HT-29 (cell line): ENCODE data around the gene LDB2. TPM values are rescaled to one million over a fixed set of nuclear protein-coding genes. Genes with fewer than 3 reads are reported as not detected.

ENCODE experiments used
- DNase-seq: peaks from one replicate; pipeline ENCODE4 v3.0.0-alpha.2; 2015; ENCODE audit warnings: low spot score
- total RNA-seq: library from RNA; depleted of rRNA; stranded (reverse); fragments of >200 nt; shearing (Covaris generic); gene quantifications from 2 replicates; pipeline ENCODE4 v1.2.3, GENCODE V29; 2014

The LDB2 gene
- total RNA-seq, 1 experiment from 2014 or later = not detected

DNA sequence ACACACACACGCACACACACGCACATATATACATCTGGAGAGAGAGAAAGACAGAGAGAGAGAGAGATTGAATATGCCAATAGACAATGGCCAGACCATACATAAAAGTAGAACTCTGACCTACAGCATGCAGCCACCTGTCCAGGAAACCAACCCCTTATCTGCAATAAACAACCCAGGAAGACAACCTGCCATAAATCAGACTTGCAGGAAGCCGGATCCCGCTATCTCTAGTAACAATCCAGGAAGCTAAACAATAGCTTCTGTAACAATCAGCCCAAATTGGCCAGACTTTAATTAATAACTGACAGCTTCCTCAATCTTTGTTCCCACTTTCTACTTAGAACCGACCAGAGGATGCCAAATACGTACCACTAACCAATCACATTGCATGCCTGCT, 173.2 kb downstream of the LDB2 start:
- DNase-seq = no peak

DNA sequence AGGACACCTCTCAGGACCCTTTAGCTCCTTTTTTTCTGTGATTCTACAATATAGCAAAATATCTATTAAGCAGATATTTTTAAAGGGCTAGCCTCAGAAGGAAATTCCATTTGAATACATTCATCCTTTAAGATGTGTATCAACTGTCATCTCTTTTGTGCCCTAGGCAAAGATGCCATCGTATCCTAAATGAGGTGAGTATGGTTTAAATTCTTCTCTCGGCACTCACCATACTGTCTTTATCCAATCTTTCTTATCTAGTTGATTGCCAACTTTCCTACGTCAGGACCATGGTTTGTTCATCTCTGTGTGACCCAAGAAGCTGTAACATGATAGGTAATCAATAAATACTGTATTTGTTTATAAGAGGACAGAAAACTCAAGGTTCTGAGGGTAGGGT, 176.0 kb downstream of the LDB2 start:
- DNase-seq = no peak

GRCh38 chr4:16721613-16722291, 176.7 kb downstream of the LDB2 start:
- DNase-seq = no peak

DNA sequence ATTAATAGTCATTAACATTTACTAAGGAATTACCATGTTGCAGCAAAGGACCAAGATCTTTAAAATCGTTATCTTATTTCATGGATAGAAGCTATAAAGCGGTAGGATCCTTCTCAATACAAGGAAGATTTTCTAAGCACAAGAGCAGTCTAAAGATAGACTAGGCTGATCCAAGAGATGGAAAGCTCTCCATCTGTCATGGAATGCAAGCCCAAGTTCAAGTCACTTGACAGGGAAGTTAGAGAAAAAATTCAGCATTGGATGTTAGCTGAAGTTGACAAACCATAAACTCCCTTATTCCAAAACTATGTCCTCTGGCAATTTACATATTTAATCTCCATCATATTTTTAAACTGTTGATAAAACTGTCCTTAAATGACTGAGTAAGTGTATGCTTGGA, 177.7 kb downstream of the LDB2 start:
- DNase-seq = no peak

- DNase-seq = no peak
Measured at GRCh38 chr4:16717266-16717970, 181.0 kb downstream of the LDB2 start.

GRCh38 chr4:16715482-16715881, 183.0 kb downstream of the LDB2 start:
- DNase-seq = no peak

GRCh38 chr4:16714191-16714590, 184.3 kb downstream of the LDB2 start:
- DNase-seq = no peak

- no peak for DNase-seq
Measured at GRCh38 chr4:16713696-16714095, 184.7 kb downstream of the LDB2 start.

DNA sequence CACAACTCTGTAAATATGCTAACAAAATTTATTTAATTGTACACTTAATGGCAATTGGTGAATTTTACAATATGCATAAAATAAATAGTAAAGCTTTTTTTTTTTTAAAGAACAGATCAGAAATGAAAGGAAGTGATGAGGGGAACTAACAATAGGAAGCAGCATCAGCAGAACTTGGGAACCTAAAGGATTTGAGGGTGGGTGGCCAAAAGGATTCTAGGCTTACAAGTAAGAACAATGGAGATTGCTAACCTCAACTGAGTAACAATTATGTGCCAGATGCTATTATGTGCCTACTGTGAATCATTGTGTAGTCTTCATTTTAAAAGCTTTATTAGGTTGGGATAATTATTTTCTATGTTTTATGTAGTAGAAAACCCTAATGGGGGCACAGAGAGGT, 185.2 kb downstream of the LDB2 start:
- no peak for DNase-seq

DNA sequence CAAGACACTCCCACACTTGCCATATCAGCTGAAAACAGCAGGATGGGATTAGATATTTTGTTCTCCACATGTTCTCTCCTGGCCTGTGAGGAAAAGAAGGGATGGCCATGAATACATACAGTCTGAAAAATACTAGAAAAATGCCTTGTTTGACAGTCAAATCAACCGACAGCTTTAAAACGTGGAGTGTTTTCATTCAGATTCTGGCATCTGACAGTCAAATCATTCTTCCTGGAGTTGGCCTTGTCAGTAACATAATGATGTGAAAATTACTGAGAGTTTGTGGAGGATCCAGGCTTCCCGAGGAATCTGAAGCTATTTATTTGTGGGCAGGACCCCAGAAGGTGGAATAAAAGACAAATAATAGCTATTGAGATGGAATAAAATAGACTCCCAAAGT, 188.2 kb downstream of the LDB2 start:
- DNase-seq = no peak

DNA sequence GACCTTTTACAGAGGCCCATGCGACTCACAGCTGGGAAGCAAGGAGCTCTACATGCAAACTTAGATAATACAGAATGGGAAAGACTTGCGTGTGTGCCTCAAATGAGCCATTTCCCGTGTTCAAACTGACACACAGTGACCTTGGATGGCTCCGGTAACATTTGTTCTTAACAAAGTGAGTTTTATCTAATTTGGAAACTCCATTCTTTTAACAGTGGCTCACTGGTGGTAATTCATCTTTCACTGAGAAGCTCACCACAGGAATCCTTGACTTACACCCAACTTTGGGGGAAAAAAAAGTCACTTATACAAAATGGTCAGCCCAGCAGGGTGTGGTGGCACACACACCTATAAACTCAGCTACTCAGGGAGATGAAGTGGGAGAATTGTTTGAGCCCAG, 190.6 kb downstream of the LDB2 start:
- DNase-seq = no peak

DNA sequence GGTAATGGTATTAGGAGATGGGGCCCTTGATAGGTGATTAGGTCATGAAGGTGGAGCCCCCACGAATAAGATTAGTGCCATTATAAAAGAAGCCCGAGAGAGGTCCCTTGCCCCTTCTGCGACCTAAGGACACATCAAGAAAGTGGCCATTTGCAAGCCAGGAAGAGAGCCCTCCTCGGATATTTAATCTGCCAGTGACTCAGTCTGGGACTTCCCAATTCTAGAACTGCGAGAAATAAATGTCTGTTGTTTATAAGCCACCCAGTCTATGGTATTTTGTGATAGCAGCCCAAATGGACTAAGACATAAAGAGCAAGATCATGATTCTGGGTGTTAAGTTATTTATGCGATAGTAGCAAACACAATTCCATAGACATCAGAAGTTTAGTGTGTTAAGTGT, 192.2 kb downstream of the LDB2 start:
- DNase-seq = no peak

DNA sequence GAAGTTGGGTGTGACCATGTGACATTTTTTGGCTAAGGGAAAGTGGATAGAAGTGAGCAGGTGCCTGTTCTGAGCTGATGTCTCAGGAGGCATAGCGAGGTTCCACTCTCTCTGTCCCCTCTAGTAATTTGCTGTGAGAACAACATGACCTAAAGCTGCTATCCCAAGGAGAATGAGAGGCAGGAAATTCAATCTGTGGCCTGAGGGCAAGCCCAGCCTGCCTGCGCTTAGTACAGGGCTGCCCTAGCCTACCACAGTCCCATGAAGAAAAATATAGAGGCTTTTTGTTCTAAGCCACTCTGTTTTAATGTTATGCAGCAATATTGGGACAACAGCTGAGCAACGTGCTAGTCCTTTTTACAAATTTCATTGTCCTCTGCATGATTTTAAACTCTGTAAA, 193.1 kb downstream of the LDB2 start:
- DNase-seq = no peak

DNA sequence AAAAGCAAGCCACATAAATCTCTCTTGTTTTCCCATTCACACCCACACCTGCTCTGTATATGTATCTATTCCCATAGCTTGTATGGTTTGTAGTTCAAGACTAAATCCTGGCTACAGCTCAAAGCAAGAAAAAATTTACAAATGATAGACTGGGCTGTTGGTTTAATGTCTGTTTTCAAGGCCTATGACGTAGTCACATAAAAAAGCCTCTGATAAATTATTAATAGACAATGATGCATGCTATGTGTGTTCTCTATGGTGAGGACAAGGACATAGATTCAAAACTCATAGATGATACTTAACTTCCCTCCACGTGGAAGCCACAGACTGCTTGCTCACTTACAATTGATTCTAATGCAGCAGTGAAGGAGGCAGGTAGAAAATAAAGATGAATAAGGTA, 194.0 kb downstream of the LDB2 start:
- no peak for DNase-seq

DNA sequence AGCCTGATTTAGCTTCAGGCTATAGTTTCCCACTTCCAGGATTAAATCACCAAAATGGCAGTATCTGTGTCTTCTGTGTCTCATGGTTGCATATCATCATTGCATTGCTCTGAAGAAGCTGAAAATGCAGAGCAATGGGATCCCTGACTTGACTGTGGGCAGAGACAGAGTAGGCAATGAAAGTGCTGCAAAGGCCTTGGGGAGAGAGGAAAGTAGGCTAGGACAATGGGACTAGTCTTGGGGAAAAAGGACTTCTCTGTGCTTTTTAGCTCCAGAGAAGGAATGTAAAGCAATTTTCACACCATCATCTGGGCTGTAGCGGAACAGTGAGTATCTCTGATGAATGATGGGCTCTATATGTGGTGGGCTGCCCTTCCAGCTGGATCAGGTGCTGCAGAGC, 202.5 kb downstream of the LDB2 start:
- DNase-seq = no peak

DNA sequence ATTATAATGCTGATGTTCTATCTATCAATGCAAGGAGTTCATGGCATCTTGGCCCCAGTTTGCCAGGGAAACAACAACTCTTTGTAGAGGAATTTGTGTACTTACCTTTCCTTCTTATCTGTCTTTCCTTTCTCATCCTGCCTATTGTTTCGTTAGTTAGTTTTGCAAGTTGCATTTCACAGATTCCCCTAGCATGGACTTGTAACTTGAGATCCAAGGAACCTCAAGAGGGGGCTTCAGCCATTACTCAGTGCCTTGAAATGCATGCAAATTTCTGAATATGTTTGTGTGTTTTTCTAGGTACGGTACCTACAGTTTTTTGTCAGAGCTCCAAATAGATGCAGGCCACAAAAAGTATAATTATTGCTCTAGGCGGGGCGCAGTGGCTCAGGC, 203.6 kb downstream of the LDB2 start:
- no peak for DNase-seq

DNA sequence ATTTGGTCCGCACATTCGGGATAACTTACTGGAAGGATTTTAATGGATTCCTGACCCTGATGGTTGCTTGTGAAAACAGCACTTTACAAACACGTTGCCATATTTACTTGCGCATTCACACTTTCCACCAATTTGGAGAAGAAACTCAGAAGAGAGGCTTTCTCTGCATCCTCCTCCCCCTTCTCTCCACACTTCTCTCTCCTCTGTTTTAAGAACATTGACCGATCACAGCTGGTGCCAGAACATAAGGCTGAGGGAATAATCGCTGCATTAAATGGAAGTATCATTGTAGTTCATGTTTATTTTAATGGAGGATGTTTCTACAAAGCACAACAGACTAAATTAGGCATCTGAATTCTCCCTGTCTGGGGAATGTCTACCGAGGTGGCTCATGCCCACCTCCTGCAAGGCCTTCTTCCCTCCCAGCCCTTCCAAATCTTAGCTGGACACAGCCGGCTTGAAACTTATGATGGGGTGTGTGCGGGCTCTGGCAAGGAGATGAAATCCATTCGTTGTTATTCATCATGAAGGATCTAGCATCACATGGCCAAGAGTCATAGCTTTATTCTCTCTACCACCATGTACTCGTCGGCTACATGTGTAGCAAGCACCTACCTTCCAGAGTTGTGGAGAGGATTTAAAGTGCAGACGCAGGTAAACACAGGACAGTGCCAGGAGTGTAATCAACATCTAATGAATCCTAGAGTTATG, 204.1 kb downstream of the LDB2 start:
- no peak for DNase-seq

DNA sequence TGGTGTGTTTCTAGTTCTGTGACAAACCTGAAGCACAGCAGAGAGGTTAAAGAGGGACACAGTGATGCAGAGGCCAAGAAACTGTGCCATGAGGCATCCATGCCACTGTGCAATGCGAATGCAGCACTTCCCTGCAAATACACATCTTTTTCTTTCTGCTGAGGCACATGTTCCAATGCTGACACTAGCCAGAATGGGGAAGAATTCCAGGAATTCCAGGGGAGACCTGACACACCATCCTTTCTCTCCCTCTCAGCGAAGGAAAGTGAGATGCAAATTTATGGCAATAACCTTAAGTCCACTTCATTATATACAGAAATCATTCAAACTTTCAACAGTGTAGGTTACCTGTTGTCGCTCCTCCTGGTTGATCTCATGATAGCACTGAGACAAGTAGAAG, 204.8 kb downstream of the LDB2 start:
- DNase-seq = no peak

- DNase-seq = no peak
Measured at GRCh38 chr4:16692961-16693506, 205.4 kb downstream of the LDB2 start.

GRCh38 chr4:16692524-16692923, 205.9 kb downstream of the LDB2 start:
- no peak for DNase-seq

GRCh38 chr4:16692046-16692445, 206.4 kb downstream of the LDB2 start:
- no peak for DNase-seq

- no peak for DNase-seq
Measured at GRCh38 chr4:16691450-16691849, 207.0 kb downstream of the LDB2 start.

DNA sequence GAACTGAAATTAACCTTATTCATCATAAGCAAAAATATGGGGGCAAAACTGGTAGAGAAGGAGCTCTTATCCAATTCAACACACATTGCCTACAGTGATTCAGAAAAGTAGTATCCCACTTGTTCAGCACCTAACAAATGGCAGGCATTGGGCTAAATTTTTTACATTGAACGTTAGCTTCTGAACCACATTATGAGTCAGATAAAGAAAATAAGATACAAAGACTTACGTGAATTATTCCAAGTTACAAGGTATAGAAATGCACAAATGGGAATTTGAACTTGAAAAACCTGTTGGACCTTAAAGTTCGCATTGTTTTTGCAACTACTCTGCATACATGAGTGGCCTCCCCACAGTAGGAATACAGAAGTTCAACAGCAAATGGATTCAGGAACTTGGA, 210.6 kb downstream of the LDB2 start:
- DNase-seq = no peak
